HG03097 (cell line): ENCODE results near the gene OTUB2.

Experiments used
- ATAC-seq: cut with Tn5 transposase; IDR thresholded peaks from one replicate; pipeline ENCODE4 v1.9.1; 2021; ENCODE audit not compliant: unreplicated experiment, low FRiP score

Gene OTUB2

GRCh38 chr14:94020267-94020666 is 5.9 kb upstream of the OTUB2 start:
- ATAC-seq, result no peak

- no peak for ATAC-seq
Measured at GRCh38 chr14:94021001-94021400, 5.1 kb upstream of the OTUB2 start.

- no peak for ATAC-seq
Measured at GRCh38 chr14:94021416-94022157, 4.6 kb upstream of the OTUB2 start.

- ATAC-seq, result no peak
Measured at GRCh38 chr14:94022532-94023411, 3.4 kb upstream of the OTUB2 start.

GRCh38 chr14:94024549-94024948 is 1.6 kb upstream of the OTUB2 start:
- no peak for ATAC-seq

- ATAC-seq, result no peak
Measured at GRCh38 chr14:94025720-94026119, 420 bp upstream of the OTUB2 start.

GRCh38 chr14:94026889-94027469 is 839 bp downstream of the OTUB2 start:
- no peak for ATAC-seq

- ATAC-seq, result no peak
Measured at GRCh38 chr14:94027566-94028449, 1.7 kb downstream of the OTUB2 start.

- ATAC-seq, result no peak
Measured at GRCh38 chr14:94028450-94028826, 2.3 kb downstream of the OTUB2 start.

- no peak for ATAC-seq
Measured at GRCh38 chr14:94029265-94029664, 3.1 kb downstream of the OTUB2 start.

GRCh38 chr14:94029671-94030203 is 3.6 kb downstream of the OTUB2 start:
- no peak for ATAC-seq

GRCh38 chr14:94030571-94030970 is 4.4 kb downstream of the OTUB2 start:
- ATAC-seq, result no peak

GRCh38 chr14:94031161-94031882 is 5.2 kb downstream of the OTUB2 start:
- ATAC-seq, result no peak

GRCh38 chr14:94031883-94032279 is 5.7 kb downstream of the OTUB2 start:
- no peak for ATAC-seq

- no peak for ATAC-seq
Measured at GRCh38 chr14:94034886-94035285, 8.7 kb downstream of the OTUB2 start.

GRCh38 chr14:94036313-94037167 is 10.4 kb downstream of the OTUB2 start:
- peak; percentile 81 for ATAC-seq

- no peak for ATAC-seq
Measured at GRCh38 chr14:94037954-94038353, 11.8 kb downstream of the OTUB2 start.

GRCh38 chr14:94038510-94038909 is 12.4 kb downstream of the OTUB2 start:
- ATAC-seq, result no peak
